Measurements from ENCODE around the gene KRTAP22-2. TPM values are rescaled to one million over a fixed set of nuclear protein-coding genes. Genes with fewer than 3 reads are reported as not detected.

KRTAP22-2 gene
- total RNA-seq, 1 experiment from 2014 or later = not detected

GRCh38 chr21:30577766-30578165 lies 12.4 kb downstream of the KRTAP22-2 start:
- no peaks in the 10 kb centered on the region for H3K36me3 Mint-ChIP-seq (ENCODE audit: insufficient read depth, unreplicated experiment)
- DNase-seq = no peak

GRCh38 chr21:30567617-30568016 lies 22.6 kb downstream of the KRTAP22-2 start:
- TF ChIP-seq, protein P1, sequence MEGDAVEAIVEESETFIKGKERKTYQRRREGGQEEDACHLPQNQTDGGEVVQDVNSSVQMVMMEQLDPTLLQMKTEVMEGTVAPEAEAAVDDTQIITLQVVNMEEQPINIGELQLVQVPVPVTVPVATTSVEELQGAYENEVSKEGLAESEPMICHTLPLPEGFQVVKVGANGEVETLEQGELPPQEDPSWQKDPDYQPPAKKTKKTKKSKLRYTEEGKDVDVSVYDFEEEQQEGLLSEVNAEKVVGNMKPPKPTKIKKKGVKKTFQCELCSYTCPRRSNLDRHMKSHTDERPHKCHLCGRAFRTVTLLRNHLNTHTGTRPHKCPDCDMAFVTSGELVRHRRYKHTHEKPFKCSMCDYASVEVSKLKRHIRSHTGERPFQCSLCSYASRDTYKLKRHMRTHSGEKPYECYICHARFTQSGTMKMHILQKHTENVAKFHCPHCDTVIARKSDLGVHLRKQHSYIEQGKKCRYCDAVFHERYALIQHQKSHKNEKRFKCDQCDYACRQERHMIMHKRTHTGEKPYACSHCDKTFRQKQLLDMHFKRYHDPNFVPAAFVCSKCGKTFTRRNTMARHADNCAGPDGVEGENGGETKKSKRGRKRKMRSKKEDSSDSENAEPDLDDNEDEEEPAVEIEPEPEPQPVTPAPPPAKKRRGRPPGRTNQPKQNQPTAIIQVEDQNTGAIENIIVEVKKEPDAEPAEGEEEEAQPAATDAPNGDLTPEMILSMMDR (IDR thresholded peaks at IDR 0.05; ENCODE audit: unreplicated experiment) = no peak
- CTCF ChIA-PET = no interaction called here
- H3K4me1 Mint-ChIP-seq (ENCODE audit: low read depth, unreplicated experiment) = no peaks in the 10 kb centered on the region
- no peaks in the 10 kb centered on the region for H3K36me3 Mint-ChIP-seq (ENCODE audit: insufficient read depth, unreplicated experiment)
- DNase-seq = no peak
- no peaks in the 10 kb centered on the region for H3K27me3 Mint-ChIP-seq (ENCODE audit: unreplicated experiment)
- peaks cover 11% of the 10 kb centered on the region for H3K9me3 Mint-ChIP-seq (ENCODE audit: low read depth, unreplicated experiment)
- intact Hi-C loops (cut with micrococcal nuclease; ENCODE audit: unreplicated experiment) = no loop called here
- no peak overlapping the region for H3K4me3 Mint-ChIP-seq (ENCODE audit: low read depth, unreplicated experiment)
- no peak overlapping the region for H3K27ac Mint-ChIP-seq (ENCODE audit: unreplicated experiment)
- no TSS peak for BruUV-seq (replicated peaks)

More at GRCh38 chr21:30577766-30578165, 12.4 kb downstream of the KRTAP22-2 start:
- Mint-ChIP-seq H3K27ac (ENCODE audit: unreplicated experiment) (no peak overlapping the region), H3K4me3 (ENCODE audit: low read depth, unreplicated experiment) (no peak overlapping the region), H3K4me1 (ENCODE audit: low read depth, unreplicated experiment) (no peaks in the 10 kb centered on the region), H3K27me3 (ENCODE audit: unreplicated experiment) (no peaks in the 10 kb centered on the region), H3K9me3 (ENCODE audit: low read depth, unreplicated experiment) (peaks cover 3% of the 10 kb centered on the region)
- no TSS peak for BruUV-seq (replicated peaks)
- intact Hi-C loops (cut with micrococcal nuclease; ENCODE audit: unreplicated experiment) = no loop called here
- TF ChIP-seq, protein P1 (IDR thresholded peaks at IDR 0.05; ENCODE audit: unreplicated experiment) = no peak
- CTCF ChIA-PET = no interaction called here

- H3K27me3 Mint-ChIP-seq (ENCODE audit: unreplicated experiment) = no peaks in the 10 kb centered on the region
Measured at GRCh38 chr21:30563630-30564029, 26.6 kb downstream of the KRTAP22-2 start.

GRCh38 chr21:30563072-30563471 lies 27.1 kb downstream of the KRTAP22-2 start:
- TF ChIP-seq, protein P1 (IDR thresholded peaks at IDR 0.05; ENCODE audit: unreplicated experiment) = no peak
- DNase-seq = no peak
- Mint-ChIP-seq H3K27me3 (ENCODE audit: unreplicated experiment) (no peaks in the 10 kb centered on the region), H3K36me3 (ENCODE audit: insufficient read depth, unreplicated experiment) (no peaks in the 10 kb centered on the region), H3K9me3 (ENCODE audit: low read depth, unreplicated experiment) (peaks cover 6% of the 10 kb centered on the region), H3K27ac (ENCODE audit: unreplicated experiment) (no peak overlapping the region), H3K4me3 (ENCODE audit: low read depth, unreplicated experiment) (no peak overlapping the region), H3K4me1 (ENCODE audit: low read depth, unreplicated experiment) (no peaks in the 10 kb centered on the region)
- intact Hi-C loops (cut with micrococcal nuclease; ENCODE audit: unreplicated experiment) = no loop called here
- BruUV-seq (replicated peaks) = no TSS peak
- CTCF ChIA-PET = no interaction called here

More at GRCh38 chr21:30563630-30564029, 26.6 kb downstream of the KRTAP22-2 start:
- CTCF ChIA-PET = no interaction called here
- no peak for DNase-seq
- no peaks in the 10 kb centered on the region for H3K4me1 Mint-ChIP-seq (ENCODE audit: low read depth, unreplicated experiment)
- peaks cover 6% of the 10 kb centered on the region for H3K9me3 Mint-ChIP-seq (ENCODE audit: low read depth, unreplicated experiment)
- TF ChIP-seq, protein P1 (IDR thresholded peaks at IDR 0.05; ENCODE audit: unreplicated experiment) = no peak
- no peaks in the 10 kb centered on the region for H3K36me3 Mint-ChIP-seq (ENCODE audit: insufficient read depth, unreplicated experiment)
- H3K27ac Mint-ChIP-seq (ENCODE audit: unreplicated experiment) = no peak overlapping the region
- no peak overlapping the region for H3K4me3 Mint-ChIP-seq (ENCODE audit: low read depth, unreplicated experiment)
- intact Hi-C loops (cut with micrococcal nuclease; ENCODE audit: unreplicated experiment) = no loop called here
- no TSS peak for BruUV-seq (replicated peaks)

Measured in Calu3 (cell line).